Measurements from ENCODE around the gene PLK1.

PLK1 gene

DNA sequence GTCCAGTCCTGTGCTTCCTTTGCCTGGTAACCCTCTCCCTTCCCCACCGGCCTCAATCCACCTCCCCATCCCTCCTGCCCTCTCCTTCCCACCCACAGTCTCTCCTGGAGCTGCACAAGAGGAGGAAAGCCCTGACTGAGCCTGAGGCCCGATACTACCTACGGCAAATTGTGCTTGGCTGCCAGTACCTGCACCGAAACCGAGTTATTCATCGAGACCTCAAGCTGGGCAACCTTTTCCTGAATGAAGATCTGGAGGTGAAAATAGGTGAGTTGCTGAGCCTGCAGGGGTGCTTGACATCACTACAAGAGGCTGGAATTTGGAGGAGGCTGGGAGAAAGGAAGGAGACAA is 1.3 kb downstream of the PLK1 start:
- DNase-seq (ENCODE audit: low read depth): no peak

DNA sequence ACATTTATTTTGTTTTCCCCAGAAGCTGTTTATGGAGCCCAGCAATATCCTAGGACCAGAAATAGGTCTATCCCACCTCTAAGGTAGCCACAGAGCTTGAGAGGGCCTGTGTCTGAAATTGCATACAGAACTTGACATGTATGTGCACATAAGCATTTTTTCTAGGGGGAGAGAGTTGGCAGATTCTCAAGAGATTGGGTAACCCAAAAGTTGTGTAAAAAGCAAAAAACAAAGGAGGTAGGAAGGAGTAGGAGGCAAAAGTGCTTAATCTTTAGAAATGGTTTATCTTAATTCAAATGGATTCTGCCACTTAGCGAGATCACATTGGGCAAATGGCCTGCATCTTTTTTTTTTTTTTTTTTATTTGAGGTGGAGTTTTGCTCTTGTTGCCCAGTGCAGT is 3.5 kb downstream of the PLK1 start:
- DNase-seq (ENCODE audit: low read depth): no peak

DNA sequence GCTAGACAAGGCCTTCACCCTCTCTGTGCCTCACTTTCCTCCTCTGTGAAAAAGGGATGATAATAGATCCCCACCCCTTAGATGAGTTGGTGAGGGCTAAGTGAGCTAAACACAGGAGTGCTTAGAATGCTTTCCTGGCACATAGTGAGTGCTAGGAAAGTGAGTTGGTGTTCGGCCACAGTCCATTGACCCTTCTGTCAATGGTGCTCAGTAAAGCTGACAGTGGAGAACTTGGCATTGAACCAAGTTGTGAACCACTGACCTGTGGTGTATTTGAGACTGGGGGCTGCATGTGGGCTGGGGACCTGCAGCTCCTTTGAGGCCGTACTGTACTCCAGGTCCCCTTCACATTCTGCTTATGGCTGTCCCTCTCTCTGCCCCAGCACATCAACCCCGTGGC is 4.8 kb downstream of the PLK1 start:
- no peak for DNase-seq (ENCODE audit: low read depth)

DNA sequence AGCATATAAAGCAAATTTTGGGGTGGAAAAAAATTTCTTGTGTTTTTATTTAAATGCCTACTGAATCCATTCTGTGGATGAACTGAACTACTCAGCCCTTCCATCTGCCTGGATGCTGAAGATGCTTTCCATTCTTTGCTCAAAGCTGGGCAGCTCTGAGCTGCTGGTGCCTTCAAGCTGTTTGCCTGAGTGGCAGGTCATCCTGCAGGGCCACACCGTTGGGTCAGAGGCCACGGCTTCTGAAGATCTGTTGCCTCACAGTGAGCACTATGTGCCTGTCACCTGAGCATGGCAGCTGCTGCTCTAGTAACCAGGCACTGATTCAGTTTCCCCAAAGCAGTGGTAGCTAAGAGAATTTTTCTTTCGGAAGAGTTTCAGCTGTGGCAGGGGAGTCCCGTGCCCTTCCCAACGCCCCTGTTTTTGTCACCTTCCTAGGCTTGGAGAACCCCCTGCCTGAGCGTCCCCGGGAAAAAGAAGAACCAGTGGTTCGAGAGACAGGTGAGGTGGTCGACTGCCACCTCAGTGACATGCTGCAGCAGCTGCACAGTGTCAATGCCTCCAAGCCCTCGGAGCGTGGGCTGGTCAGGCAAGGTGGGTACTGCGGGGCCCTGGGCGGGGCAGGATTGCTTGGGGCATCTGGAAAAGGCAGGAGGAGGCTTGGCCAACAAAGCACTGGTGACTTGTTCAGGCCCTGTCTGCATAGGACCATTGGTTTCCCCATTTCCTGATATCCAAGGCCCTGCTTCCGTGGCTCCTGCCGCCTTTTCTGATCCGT is 8.5 kb downstream of the PLK1 start:
- DNase-seq (ENCODE audit: low read depth): no peak

DNA sequence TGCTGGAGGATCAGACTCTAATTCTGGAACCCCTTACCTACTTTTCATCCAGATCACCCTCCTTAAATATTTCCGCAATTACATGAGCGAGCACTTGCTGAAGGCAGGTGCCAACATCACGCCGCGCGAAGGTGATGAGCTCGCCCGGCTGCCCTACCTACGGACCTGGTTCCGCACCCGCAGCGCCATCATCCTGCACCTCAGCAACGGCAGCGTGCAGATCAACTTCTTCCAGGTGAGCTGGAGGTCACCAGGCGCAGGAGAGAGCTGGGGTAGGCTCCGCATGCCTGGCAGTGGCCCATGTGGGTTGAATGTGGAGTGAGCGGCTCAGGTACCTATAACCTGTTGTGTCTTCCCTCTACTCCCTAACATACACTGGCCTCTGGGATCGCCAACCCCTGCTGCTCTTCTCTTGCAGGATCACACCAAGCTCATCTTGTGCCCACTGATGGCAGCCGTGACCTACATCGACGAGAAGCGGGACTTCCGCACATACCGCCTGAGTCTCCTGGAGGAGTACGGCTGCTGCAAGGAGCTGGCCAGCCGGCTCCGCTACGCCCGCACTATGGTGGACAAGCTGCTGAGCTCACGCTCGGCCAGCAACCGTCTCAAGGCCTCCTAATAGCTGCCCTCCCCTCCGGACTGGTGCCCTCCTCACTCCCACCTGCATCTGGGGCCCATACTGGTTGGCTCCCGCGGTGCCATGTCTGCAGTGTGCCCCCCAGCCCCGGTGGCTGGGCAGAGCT is 10.9 kb downstream of the PLK1 start:
- no peak for DNase-seq (ENCODE audit: low read depth)

DNA sequence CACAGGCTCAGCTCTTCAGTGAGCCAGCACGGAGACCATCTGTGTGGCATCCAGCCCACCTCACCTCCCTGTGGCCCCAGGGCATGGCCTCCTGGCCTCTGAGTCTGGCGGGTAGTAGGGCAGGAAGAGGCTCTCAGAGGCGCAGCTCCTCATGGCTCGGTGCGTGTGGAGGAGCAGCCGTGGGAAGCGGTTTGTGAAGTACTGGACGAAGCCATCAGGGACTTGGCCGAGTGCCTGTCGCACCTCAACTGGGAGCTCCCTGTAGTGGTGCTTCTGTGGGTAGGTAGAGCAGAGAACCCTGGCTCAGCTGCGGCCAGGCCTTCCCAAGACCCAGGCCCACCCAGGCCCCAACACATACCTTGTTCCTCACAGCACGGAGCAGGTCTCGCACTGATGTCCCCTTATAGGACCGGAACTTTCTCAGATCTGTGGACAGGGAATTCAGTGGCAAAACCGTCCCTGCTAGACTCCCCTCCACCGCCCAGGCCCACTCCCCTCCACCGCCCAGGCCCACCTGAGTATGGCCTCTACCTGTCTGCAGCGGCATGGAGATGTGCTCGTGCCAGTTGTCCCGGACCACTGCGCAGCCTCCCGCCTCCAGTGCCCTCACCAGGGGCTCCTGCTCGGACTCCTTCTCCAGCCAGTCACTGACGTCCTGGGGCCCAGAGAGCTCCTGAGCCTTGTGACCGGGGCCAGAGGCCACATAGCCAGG is 12.2 kb downstream of the PLK1 start:
- no peak for DNase-seq (ENCODE audit: low read depth)

DNA sequence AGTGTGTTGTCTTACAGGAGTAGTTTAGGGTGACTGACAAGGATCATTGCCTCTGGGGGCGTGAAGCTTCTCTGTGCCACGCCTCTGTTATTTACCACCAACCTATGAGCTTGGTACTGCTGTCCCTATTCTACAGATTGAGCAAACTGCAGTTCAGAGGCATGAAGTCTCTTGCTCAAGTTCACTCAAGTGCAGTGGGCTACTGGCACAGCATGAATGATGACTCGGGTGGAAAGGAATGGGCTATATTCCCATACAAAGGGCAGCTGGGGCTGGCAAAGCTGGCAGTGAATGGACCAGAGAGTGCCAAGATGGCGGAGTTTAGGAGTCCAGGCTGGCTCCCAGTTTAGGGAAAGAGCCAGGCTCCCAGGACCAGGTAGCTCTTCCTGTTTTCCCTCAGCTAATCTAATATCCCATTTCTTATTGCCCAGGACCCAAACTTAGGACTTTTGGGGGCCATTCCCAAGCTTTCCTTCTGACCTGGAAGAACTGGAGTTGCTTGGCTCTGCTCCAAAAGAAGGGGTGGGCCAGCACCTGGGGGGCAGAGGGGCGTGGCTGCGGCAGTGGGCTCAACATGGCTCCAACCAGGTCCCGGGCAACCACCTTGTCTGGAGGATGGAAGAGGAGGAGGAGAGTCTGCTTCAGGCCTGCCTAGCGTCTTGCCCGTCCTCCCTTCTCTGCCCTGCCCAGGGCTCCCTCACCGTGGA is 12.9 kb downstream of the PLK1 start:
- no peak for DNase-seq (ENCODE audit: low read depth)

DNA sequence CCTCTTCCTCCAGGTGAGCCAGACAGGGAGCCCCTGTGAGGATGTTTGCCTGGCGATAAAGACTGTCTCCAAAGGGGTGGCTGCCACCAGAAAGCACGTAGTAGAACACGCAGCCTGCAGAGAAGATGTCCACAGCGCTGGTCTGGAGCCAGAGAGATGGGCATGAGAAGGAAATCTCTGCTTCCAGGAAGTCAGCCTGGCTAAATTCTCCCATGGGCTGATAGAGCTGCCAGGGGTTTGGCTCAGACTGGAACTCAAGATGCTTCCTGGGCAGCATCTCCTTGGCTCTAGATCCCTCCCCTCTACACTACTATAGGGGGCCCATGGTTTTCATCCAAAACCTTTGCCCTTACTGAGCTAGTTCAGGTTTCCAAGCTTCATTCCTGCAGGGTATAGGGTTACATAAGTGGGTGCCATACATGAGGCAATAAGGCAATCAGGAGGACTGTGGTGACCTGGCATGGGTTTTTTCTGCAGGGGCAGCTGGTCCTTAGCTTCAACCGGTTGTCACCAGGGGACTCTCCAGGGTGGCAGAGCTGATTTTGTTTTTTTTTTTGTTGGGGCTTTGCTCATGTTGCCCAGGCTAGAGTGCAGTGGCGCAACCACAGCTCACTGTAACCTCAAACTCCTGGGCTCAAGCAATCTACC is 13.6 kb downstream of the PLK1 start:
- no peak for DNase-seq (ENCODE audit: low read depth)

DNA sequence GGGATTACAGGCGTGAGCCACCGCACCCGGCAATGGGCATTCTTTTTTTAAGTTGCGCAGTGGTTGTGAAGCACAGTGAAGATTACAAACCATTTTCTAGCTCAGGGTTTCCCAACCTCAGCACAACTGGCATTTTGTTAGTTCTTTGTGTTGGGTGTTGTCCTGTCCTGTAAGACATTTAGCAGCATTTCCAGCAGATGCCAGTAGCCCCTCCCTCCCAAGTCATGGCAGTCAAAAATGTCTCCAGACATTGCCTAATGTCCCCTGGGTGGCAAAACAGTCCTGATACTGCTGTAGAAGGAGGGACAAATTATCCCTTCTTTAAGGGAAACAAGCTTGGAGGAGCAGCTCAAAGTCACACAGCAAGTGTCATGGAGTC is 15.6 kb downstream of the PLK1 start:
- DNase-seq (ENCODE audit: low read depth): no peak

DNA sequence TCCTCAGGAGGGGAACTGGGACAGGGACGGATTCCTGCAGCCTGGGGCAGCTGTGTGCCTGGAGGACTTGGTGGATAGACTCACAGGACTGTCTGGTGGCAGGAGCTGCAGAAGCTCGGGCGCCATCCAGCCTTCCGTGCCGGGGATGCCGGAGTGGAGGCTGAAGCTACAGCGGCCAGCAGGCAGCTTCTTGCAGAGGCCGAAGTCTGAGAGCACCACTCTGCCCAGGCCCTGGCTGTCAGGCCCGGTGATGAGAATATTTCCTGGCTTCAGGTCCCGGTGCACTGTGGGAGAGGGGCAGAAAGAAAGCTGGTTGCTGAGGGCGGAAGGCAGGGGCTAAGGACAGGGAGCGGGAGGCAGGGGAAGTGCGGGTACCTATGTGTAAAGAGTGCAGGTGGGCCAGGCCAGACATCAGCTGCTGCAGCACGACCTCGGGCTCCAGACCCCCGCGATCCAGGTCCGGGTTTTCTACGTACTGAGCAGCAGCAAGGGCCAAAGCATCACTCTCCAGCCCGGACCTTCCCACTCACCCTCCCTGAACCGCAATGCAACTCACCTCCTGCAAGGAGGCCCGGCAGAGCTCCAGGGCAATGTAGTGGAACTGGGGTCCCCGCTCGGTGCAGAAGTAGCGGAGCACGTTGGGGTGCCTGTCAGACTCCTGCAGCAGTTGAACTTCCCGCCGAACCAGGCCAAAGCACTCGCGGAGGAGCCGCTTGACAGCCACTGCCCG is 16.1 kb downstream of the PLK1 start:
- no peak for DNase-seq (ENCODE audit: low read depth)

DNA sequence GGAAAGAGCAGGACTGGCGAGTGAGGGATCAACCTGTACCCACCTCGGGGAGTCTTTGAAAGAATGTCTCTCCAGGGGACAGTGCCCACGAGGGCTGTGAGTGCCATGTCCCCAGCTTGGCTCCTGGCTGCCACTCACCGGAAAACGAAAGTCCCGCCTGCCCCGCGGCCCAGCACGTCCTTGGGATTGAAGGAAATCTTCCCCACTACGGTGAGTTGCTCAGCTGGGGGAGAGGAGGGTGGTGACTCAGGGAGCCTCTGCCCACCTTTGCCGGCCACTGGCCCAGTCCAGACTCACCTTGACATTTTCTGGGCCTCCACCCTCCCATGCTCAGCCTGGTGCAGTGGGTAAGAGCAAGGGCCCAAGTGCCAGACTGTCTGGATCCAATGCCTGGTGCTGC is 17.1 kb downstream of the PLK1 start:
- DNase-seq (ENCODE audit: low read depth): no peak

DNA sequence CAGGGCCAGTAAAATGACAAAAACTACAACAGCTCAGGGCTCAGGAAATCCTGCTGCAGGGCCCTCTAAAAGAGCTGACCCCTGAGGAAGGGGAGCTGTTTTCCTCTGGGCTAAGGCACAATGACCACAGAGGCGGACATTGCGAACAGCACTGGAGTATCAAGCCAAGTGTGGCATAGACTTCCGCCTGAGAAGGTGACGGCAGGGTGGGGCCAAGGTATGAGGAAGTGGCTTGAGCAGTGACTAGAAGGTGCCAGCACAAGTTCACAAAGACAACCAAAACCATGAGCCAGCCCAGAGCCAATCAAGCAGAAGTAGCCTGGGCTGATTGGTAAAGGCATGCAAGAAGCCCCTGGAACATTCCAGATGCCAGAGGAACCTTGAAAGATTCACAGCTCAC is 20.4 kb downstream of the PLK1 start:
- DNase-seq (ENCODE audit: low read depth): no peak

DNA sequence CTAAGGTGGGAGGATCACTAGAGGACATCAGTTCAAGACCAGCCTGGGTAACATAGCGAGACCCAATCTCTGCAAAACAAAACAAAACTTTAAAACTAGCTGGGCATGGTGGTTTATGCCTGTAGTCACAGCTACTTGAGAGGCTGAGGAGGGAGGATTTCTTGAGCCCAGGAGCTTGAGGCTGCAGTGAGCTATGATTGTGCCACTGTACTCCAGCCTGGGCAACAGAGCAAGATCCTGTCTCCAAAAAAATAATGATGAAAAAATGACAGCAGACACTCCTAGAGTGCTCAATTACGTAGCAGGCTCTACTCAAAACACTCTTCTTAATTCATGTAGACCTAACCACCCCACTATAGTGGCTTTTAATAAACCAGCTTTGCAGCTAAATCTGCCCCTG is 21.4 kb downstream of the PLK1 start:
- DNase-seq (ENCODE audit: low read depth): no peak

DNA sequence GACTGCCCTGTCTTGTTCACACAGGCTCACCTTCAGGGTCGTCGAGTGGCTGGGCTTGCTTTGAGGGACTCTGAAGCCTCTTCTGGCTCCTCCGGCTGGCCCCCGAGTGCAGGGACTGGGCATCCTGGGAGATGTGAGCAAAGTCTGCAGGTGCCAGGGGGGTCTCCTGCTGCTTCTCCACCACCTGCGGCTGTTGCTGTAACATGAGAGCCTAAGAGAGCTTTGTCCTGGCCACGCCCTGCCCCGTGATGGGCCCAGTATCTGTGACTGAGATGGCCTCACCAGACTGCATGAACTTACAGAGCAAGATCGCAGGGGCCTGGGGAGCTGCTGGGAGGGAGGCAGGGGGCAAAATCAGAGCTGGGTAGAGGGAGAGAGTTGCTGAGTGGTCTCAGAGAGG is 21.8 kb downstream of the PLK1 start:
- DNase-seq (ENCODE audit: low read depth): no peak

DNA sequence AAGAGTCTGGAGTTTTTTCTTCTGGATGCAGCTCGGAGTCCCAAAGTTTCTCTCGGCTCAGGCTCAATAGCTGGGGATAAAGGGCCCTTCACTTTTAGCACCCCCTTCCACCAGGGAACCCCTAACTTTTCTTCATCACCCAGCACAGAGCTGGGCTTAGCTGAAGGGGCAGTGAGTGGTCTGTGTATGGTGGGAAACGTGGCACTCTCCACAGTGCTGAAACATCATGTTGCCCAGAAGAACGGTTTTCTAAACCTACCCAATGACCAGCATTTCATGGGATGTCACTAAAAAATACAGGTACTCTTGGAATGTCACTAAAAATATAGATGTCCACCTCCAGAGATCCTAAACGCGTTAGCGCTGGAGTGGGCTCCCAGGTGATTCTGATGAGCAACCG is 22.4 kb downstream of the PLK1 start:
- DNase-seq (ENCODE audit: low read depth): no peak

DNA sequence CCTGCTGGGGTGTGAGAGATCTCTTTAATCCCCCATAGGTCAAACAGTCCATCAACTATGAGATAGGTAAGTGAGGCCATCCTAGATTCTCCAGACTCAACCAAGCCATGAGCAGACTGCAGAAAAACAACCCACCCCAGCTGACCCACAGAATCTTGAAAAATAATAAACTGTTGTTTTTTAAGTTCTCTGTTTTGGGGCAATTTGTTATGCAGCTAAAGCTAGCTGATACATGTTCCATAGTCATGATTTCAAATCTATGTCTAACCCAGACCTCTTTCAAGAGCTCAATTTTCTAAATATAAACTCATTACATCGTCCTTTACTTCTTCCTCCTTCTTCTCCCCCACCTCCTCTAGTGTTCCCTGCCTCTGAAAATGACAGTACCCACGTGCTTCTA is 24.3 kb downstream of the PLK1 start:
- DNase-seq (ENCODE audit: low read depth): no peak

DNA sequence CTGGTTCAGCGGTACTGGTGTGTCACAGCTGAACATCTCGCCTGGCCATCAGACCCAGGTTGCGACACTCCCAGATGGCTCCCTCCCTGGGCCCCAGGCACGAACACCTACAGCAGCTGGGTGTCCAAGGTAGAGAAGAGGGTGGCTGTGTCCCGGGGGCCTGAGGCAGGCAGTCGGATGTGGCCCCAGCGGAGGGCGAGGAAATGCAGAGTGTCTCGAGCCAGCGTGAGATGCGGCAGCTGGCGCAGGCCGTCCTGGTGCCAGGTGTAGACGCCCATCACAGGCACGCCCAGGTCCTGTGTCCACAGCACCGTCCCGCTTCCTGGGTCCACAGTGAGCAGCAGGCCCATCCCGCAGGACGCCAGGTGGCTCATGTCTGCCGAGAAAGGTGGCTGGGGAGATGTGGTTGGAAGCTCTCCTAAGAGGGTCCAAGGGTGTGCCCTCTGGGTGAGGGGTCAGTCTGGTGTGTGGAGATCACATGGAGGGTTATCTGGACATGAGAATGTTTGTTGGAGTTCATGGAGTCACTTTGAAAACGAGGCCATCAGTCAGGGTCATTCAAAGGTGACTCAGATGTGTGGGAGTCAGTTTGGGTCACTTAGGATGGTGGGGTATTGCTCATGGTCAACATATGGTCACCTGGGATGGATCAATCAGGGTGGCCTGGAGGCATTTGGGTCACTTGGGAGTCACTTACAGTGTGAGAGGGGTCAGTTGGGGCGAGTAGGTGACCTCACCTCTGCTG is 26.3 kb downstream of the PLK1 start:
- DNase-seq (ENCODE audit: low read depth): no peak

DNA sequence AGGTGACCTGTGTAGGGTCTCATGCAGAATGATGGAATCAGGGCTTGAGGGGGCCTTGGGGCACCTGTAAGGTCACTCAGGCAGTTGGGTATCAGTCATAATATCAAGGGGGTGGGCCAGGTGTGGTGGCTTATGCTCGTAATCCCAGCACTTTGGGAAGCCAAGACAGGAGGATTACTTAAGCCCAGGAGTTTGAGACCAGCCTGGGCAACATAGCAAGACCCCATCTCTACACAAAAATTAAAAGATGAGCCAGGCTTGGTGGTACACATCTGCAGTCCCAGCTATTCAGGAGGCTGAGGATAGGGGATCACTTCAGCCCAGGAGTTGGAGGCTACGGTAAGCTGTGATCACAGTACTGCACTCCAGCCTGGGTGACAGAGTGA is 26.8 kb downstream of the PLK1 start:
- DNase-seq (ENCODE audit: low read depth): no peak

DNA sequence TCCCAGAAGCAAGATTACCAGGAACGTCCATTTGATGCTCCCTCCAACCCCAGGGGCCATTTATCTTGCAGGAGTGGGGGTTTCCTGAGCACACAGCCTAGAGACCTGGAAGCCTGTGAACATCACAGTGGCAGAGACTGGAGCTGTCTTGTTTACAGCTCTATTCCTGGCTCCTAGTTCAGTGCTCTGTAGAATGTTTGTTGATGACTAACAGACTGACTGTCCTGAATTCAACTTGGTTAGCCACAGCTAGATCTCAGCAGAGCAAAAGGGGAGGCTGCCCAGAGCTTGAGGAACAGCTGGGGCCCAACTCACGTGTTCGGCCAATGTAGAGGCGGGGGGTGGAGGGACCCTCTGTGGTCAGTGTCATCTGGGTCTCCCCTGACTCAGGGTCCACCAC is 27.8 kb downstream of the PLK1 start:
- no peak for DNase-seq (ENCODE audit: low read depth)

DNA sequence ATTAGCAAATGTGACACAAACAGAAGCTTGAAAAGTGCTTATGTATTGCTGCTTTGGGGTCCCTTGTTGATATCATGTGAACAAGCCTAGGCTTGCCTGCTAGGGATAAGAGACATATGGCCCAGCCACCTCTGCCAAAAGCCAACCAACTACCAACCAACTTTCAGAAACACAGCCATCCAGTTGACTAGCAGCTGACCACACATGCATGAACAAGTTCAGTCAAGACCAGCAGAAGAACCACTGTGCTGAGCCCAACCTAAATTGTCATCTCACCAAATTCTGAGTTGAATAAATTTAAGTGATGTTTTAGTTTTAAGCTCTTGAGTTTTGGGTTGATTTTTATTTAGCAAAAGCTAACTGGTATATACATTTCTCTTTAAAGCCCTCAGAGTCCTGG is 30.8 kb downstream of the PLK1 start:
- DNase-seq (ENCODE audit: low read depth): no peak

DNA sequence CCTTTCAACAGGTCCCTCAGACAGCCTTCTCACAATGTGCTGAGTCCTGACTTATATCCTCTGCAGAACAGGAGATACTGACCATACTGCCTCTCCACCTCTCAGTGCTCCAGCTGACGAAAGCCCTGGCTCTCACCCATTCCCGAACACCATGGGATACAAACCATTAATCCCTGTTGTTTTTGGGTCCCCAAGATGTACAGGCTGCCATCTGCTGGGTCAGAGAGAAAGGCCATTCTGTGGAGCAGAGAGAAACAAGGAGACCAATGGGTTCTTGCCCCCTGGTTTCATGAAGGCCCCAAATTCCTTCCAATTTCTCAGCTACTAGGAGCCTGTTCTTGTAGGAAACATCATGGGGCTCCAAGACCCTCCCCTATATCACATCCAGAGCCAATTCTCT is 31.3 kb downstream of the PLK1 start:
- no peak for DNase-seq (ENCODE audit: low read depth)
